Measurements from ENCODE around the gene SMIM12.

SMIM12 gene

GRCh38 chr1:34876406-34876805, 16.9 kb upstream of the SMIM12 start:
- H3K4me3 ChIP-seq (ENCODE audit: low read depth, low read length) = no peak overlapping the region
- DNase-seq (ENCODE audit: low read depth) = no peak
- no peak for TF ChIP-seq CTCF (IDR thresholded peaks at IDR 0.05; ENCODE audit: control insufficient read depth, extremely low read depth, insufficient read depth)

DNA sequence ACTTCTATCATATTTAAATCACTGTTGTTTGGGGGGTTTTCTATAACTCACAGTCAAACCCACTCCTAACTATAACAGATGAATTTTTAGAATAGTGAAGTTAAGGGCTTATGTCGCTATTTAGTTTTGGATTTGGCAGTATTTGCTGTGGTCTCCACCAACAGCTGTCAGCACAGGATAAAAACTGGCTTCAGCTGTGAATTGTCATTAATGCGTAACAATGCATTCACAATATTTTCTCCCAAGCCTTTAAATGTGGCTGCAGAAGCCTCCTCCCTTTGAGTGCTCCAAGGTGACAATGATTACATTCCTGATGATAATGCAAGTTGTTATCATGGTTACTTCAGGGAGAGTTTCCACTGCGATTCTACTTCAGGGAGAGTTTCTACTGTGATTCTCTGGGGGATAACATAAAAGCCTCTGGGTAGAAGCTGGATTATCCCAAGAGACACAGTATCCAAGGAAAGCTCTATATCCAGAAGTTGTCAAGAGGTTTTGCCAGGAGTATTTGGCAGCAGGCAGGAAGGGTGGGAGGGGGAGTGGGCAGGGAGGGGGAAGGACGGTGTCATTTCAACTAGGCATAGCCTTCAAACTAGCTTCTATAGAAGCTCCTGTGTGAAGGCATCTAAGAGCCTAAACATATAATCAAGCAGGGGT, 14.9 kb upstream of the SMIM12 start:
- no peak for TF ChIP-seq CTCF (IDR thresholded peaks at IDR 0.05; ENCODE audit: control insufficient read depth, extremely low read depth, insufficient read depth)
- H3K4me3 ChIP-seq (ENCODE audit: low read depth, low read length) = no peak overlapping the region
- no peak for DNase-seq (ENCODE audit: low read depth)

DNA sequence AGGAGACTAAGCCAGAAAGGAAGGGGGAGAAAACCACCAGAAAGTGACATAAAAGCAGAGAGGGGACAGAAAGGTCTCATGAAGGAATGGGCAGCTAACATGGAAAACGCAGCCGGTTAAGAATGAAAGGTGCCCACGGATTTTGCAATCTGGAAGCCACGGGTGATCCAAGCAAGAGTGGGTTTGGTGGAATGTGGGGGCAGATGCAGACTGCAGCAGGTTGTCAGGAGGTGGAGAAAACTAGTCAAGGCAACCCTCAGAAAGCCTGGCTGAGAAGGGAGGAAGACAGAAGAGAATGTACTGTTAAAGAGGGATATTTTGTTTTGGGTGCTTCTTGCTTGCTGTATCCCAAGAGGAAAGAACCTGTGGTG, 12.6 kb upstream of the SMIM12 start:
- TF ChIP-seq CTCF (IDR thresholded peaks at IDR 0.05; ENCODE audit: control insufficient read depth, extremely low read depth, insufficient read depth) = no peak
- no peak overlapping the region for H3K4me3 ChIP-seq (ENCODE audit: low read depth, low read length)
- no peak for DNase-seq (ENCODE audit: low read depth)

GRCh38 chr1:34871443-34872132, 12.0 kb upstream of the SMIM12 start:
- no peak overlapping the region for H3K4me3 ChIP-seq (ENCODE audit: low read depth, low read length)
- no peak for TF ChIP-seq CTCF (IDR thresholded peaks at IDR 0.05; ENCODE audit: control insufficient read depth, extremely low read depth, insufficient read depth)
- no peak for DNase-seq (ENCODE audit: low read depth)

GRCh38 chr1:34870395-34870794, 10.8 kb upstream of the SMIM12 start:
- no peak overlapping the region for H3K4me3 ChIP-seq (ENCODE audit: low read depth, low read length)
- TF ChIP-seq CTCF (IDR thresholded peaks at IDR 0.05; ENCODE audit: control insufficient read depth, extremely low read depth, insufficient read depth) = no peak
- no peak for DNase-seq (ENCODE audit: low read depth)

- TF ChIP-seq CTCF (IDR thresholded peaks at IDR 0.05; ENCODE audit: control insufficient read depth, extremely low read depth, insufficient read depth) = no peak
- no peak overlapping the region for H3K4me3 ChIP-seq (ENCODE audit: low read depth, low read length)
- DNase-seq (ENCODE audit: low read depth) = no peak
These were observed 10.2 kb upstream of the SMIM12 start for GRCh38 chr1:34869760-34870159.
